ENCODE measurements around the gene TPPP2. TPM values are rescaled to one million over a fixed set of nuclear protein-coding genes. Genes with fewer than 3 reads are reported as not detected.

TPPP2 gene
- total RNA-seq, 1 experiment from 2014 or later: not detected

- DNase-seq (ENCODE audit: low read depth, low spot score) (no peak), ATAC-seq (no peak)
- BruUV-seq (replicated peaks): no TSS peak
- Histone ChIP-seq H3K9me3 (ENCODE audit: control insufficient read depth, insufficient read depth, low read depth, low read length) (no peaks in the 10 kb centered on the region), H3K27ac (ENCODE audit: low read length) (no peak overlapping the region), H3K27me3 (ENCODE audit: control insufficient read depth, insufficient read depth, low read length) (peaks cover 2% of the 10 kb centered on the region; the same call in 1 of the 2 replicates), H3K36me3 (ENCODE audit: control insufficient read depth, insufficient read depth, low read length) (no peaks in the 10 kb centered on the region), H3K4me1 (ENCODE audit: control insufficient read depth, insufficient read depth, low read length) (no peaks in the 10 kb centered on the region; the same call in 1 of the 2 replicates), H3K4me3 (ENCODE audit: low read depth in 2 of 2, low read length in 2 of 2) (no peak overlapping the region)
- no peak for TF ChIP-seq POLR2AphosphoS5 (IDR thresholded peaks at IDR 0.05; ENCODE audit: low read depth, low read length)
- no peak for TF ChIP-seq TCF7L2 (IDR thresholded peaks at IDR 0.05; ENCODE audit: low read depth, low read length)
- no peak for TF ChIP-seq SIN3A (IDR thresholded peaks at IDR 0.05; ENCODE audit: borderline replicate concordance, insufficient read depth, low read depth, low read length)
- no peak for TF ChIP-seq CTCF (IDR thresholded peaks at IDR 0.05)
- no peak for TF ChIP-seq REST (IDR thresholded peaks at IDR 0.05; ENCODE audit: insufficient read depth in 1 of 2, low read depth in 2 of 2, low read length in 1 of 2)
- in situ Hi-C loops (cut with HindIII; ENCODE audit: low pct_unique_long_range_greater_than_20kb, low sequenced_read_pairs): no loop called here
- intact Hi-C loops (cut with micrococcal nuclease; ENCODE audit: unreplicated experiment): no loop called here
- POLR2A ChIA-PET: no interaction called here
- CTCF ChIA-PET: no interaction called here
Observed at GRCh38 chr14:21026274-21026987, 3.6 kb upstream of the TPPP2 start.

- Histone ChIP-seq H3K4me3 (ENCODE audit: low read depth in 2 of 2, low read length in 2 of 2) (no peak overlapping the region), H3K27ac (ENCODE audit: low read length) (no peak overlapping the region), H3K4me1 (ENCODE audit: control insufficient read depth, insufficient read depth, low read length) (no peaks in the 10 kb centered on the region; the same call in 1 of the 2 replicates), H3K9me3 (ENCODE audit: control insufficient read depth, insufficient read depth, low read depth, low read length) (no peaks in the 10 kb centered on the region), H3K27me3 (ENCODE audit: control insufficient read depth, insufficient read depth, low read length) (peaks cover 2% of the 10 kb centered on the region; the same call in 1 of the 2 replicates), H3K36me3 (ENCODE audit: control insufficient read depth, insufficient read depth, low read length) (no peaks in the 10 kb centered on the region)
- DNase-seq (ENCODE audit: low read depth, low spot score) (no peak), ATAC-seq (no peak)
- TF ChIP-seq TCF7L2 (IDR thresholded peaks at IDR 0.05; ENCODE audit: low read depth, low read length): no peak
- BruUV-seq (replicated peaks): no TSS peak
- ChIA-PET CTCF (no interaction called here), POLR2A (no interaction called here)
- in situ Hi-C loops (cut with HindIII; ENCODE audit: low pct_unique_long_range_greater_than_20kb, low sequenced_read_pairs): no loop called here
- intact Hi-C loops (cut with micrococcal nuclease; ENCODE audit: unreplicated experiment): no loop called here
Observed at GRCh38 chr14:21026988-21027315, 3.1 kb upstream of the TPPP2 start.

GRCh38 chr14:21030531-21030930 is 514 bp downstream of the TPPP2 start:
- DNase-seq (ENCODE audit: low read depth, low spot score): no peak
- Histone ChIP-seq H3K27me3 (ENCODE audit: control insufficient read depth, insufficient read depth, low read length) (no peaks in the 10 kb centered on the region; the same call in none of the 2 replicates), H3K36me3 (ENCODE audit: control insufficient read depth, insufficient read depth, low read length) (no peaks in the 10 kb centered on the region), H3K27ac (ENCODE audit: low read length) (no peak overlapping the region), H3K4me1 (ENCODE audit: control insufficient read depth, insufficient read depth, low read length) (no peaks in the 10 kb centered on the region; the same call in 1 of the 2 replicates), H3K4me3 (ENCODE audit: low read depth in 2 of 2, low read length in 2 of 2) (no peak overlapping the region), H3K9me3 (ENCODE audit: control insufficient read depth, insufficient read depth, low read depth, low read length) (no peaks in the 10 kb centered on the region)
- ChIA-PET CTCF (no interaction called here), POLR2A (no interaction called here)
- TF ChIP-seq POLR2AphosphoS5 (IDR thresholded peaks at IDR 0.05; ENCODE audit: low read depth, low read length) (no peak), CTCF (IDR thresholded peaks at IDR 0.05) (no peak), REST (IDR thresholded peaks at IDR 0.05; ENCODE audit: insufficient read depth in 1 of 2, low read depth in 2 of 2, low read length in 1 of 2) (no peak), TCF7L2 (IDR thresholded peaks at IDR 0.05; ENCODE audit: low read depth, low read length) (no peak), SIN3A (IDR thresholded peaks at IDR 0.05; ENCODE audit: borderline replicate concordance, insufficient read depth, low read depth, low read length) (no peak)
- BruUV-seq (replicated peaks): no TSS peak
- in situ Hi-C loops (cut with HindIII; ENCODE audit: low pct_unique_long_range_greater_than_20kb, low sequenced_read_pairs): no loop called here
- intact Hi-C loops (cut with micrococcal nuclease; ENCODE audit: unreplicated experiment): no loop called here
- ATAC-seq: no peak
